ENCODE data around the gene CDH13. TPM values are rescaled to one million over a fixed set of nuclear protein-coding genes. Genes with fewer than 3 reads are reported as not detected.

CDH13 gene
- total RNA-seq, 2 donors from 2014 or later: 2.4 to 6.3 TPM

DNA sequence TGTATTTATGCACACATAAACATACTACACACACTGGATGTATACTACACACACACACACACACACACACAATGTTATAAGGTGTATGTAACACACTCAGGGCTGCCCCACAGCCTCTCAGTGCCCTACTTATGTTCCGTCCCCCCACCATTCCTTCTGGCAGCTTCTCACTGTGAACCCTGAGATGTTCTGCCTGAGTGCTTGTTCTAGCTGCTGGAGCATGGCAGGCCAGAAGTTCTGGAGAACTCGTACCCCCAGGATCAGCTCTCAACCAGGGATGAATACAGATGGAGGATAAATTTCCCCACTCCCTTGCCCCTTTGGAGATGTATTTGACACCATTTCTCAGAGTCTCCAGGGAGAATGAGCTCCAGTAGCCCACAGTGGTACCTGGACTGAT is 76.4 kb downstream of the CDH13 start:
- no peak overlapping the region for H3K4me3 ChIP-seq
- no peak overlapping the region for H3K9ac ChIP-seq (ENCODE audit: low read depth in 2 of 2, low read length in 2 of 2)
- no peaks in the 10 kb centered on the region for H3K36me3 ChIP-seq
- no peaks in the 10 kb centered on the region for H3K27me3 ChIP-seq
- TF ChIP-seq, protein P1, sequence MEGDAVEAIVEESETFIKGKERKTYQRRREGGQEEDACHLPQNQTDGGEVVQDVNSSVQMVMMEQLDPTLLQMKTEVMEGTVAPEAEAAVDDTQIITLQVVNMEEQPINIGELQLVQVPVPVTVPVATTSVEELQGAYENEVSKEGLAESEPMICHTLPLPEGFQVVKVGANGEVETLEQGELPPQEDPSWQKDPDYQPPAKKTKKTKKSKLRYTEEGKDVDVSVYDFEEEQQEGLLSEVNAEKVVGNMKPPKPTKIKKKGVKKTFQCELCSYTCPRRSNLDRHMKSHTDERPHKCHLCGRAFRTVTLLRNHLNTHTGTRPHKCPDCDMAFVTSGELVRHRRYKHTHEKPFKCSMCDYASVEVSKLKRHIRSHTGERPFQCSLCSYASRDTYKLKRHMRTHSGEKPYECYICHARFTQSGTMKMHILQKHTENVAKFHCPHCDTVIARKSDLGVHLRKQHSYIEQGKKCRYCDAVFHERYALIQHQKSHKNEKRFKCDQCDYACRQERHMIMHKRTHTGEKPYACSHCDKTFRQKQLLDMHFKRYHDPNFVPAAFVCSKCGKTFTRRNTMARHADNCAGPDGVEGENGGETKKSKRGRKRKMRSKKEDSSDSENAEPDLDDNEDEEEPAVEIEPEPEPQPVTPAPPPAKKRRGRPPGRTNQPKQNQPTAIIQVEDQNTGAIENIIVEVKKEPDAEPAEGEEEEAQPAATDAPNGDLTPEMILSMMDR (IDR thresholded peaks at IDR 0.05): no peak
- no peaks in the 10 kb centered on the region for H3K4me1 ChIP-seq
- no peaks in the 10 kb centered on the region for H3K9me3 ChIP-seq
- no peak overlapping the region for H3K27ac ChIP-seq
- no peak for DNase-seq
- intact Hi-C loops (cut with DNase I): no loop called here

DNA sequence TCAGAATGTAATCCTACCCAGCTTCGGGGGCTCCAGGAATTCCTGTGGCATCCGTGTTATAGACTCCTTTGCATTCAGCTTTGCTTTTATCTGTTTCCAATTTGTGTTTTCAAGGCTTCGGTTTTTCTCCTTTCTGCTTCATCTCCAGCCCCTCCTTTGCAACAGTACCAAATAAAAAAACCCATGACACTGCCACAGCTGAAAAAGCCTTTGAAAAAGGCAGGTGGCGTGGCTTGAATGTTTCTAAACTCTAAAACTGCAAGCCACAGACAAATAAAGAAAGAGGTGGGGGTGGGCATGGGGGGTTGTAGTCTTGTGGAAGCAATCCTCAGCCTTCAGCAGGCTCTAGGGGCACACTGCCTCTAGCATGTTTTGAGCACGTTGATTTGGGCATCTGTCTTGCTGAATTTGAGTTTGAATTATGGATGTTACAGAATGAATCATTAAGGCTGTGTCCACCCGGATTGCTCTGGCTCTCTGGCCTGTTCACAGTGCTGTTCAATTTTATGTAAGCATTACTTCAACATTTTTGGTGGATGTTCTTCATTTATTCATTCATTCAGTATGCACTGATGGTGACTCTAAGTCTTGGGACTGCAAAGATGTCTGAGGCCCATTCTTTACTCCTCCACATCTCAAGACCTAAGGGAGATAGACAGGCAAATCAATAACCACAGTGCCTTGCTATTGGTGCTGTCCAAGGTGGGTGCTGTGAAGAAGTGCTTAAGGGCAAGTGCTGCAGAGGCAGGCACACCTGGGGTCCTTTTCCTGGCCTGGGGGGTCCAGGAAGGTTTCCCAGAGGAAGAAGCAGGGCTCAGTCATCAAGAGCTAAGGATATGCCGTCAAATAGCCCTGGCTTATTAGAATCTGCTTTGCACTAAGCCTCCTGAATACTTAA is 77.4 kb downstream of the CDH13 start:
- Histone ChIP-seq H3K27ac (no peak overlapping the region), H3K4me3 (no peak overlapping the region), H3K27me3 (no peaks in the 10 kb centered on the region), H3K4me1 (no peaks in the 10 kb centered on the region), H3K36me3 (no peaks in the 10 kb centered on the region), H3K9ac (ENCODE audit: low read depth in 2 of 2, low read length in 2 of 2) (no peak overlapping the region), H3K9me3 (no peaks in the 10 kb centered on the region)
- no peak for DNase-seq
- intact Hi-C loops (cut with DNase I): no loop called here
- TF ChIP-seq, protein P1 (IDR thresholded peaks at IDR 0.05): no peak

DNA sequence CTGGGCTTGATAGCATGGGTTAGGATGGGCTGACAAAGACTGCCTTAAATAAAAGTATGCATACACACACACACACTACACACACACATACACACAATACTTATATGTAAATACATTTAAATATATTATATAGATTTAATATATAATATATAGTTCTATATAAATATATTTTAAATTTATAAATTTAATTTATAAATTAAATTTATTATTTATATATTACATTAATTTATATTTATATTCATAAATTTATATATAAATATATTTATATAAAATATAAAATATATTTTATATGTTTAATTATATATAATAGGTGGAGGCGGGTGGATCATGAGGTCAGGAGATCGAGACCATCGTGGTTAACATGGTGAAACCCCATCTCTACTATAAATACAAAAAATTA is 83.2 kb downstream of the CDH13 start:
- H3K4me3 ChIP-seq: no peak overlapping the region
- TF ChIP-seq, protein P1 (IDR thresholded peaks at IDR 0.05): no peak

DNA sequence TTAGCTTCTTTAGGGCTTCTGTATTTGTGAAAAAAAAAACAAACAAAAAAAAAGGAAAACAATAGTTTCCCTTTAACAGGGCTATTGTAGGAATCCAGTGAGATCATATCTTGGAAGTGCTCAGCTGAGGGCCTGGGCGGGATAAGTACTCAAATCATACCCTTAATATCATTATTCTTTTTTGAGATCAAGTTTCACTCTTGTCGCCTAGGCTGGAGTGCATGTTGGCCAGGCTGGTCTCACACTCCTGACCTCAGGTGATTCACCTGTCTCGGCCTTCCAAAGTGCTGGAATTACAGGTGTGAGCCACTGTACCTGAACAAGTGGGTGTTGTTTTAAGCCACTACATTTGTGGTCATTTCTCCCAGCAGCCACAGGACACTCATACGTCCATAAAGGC is 87.0 kb downstream of the CDH13 start:
- H3K9ac ChIP-seq (ENCODE audit: low read depth in 2 of 2, low read length in 2 of 2): no peak overlapping the region
- no peaks in the 10 kb centered on the region for H3K9me3 ChIP-seq
- H3K4me3 ChIP-seq: no peak overlapping the region
- intact Hi-C loops (cut with DNase I): no loop called here
- H3K27ac ChIP-seq: no peak overlapping the region
- no peaks in the 10 kb centered on the region for H3K27me3 ChIP-seq
- no peak for DNase-seq
- TF ChIP-seq, protein P1 (IDR thresholded peaks at IDR 0.05): no peak
- H3K36me3 ChIP-seq: no peaks in the 10 kb centered on the region
- H3K4me1 ChIP-seq: no peaks in the 10 kb centered on the region

More for the DNA sequence above, 83.2 kb downstream of the CDH13 start:
- Histone ChIP-seq H3K36me3 (no peaks in the 10 kb centered on the region), H3K9me3 (no peaks in the 10 kb centered on the region), H3K27me3 (no peaks in the 10 kb centered on the region), H3K4me1 (no peaks in the 10 kb centered on the region), H3K9ac (ENCODE audit: low read depth in 2 of 2, low read length in 2 of 2) (no peak overlapping the region), H3K27ac (no peak overlapping the region)
- intact Hi-C loops (cut with DNase I): no loop called here
- no peak for DNase-seq

DNA sequence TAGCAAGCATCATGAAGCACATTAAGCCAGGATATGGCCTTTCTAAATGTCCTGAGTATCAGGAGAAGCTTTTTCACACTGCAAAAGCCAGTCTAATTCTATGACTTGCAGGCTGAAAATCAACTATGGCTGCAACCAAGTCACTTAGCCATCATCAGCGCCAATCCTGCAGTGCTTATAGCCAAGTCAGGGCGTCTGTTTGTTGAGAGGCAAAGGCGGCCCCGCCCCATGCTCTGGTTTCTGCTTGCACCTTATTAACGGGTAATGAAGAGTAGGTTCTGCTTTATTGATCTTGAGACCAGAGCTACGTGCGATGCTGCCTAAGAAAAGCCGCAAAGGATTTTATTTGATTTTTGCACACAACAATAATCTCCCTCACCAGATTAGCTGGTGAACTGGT is 88.4 kb downstream of the CDH13 start:
- no peak for DNase-seq
- H3K27me3 ChIP-seq: no peaks in the 10 kb centered on the region
- H3K27ac ChIP-seq: no peak overlapping the region
- no peaks in the 10 kb centered on the region for H3K4me1 ChIP-seq
- H3K36me3 ChIP-seq: no peaks in the 10 kb centered on the region
- intact Hi-C loops (cut with DNase I): no loop called here
- no peak overlapping the region for H3K9ac ChIP-seq (ENCODE audit: low read depth in 2 of 2, low read length in 2 of 2)
- TF ChIP-seq, protein P1 (IDR thresholded peaks at IDR 0.05): no peak
- H3K4me3 ChIP-seq: no peak overlapping the region
- H3K9me3 ChIP-seq: no peaks in the 10 kb centered on the region
